Measurements from ENCODE around the gene SYNDIG1.

GRCh38 chr20:24668384-24668702 is 198.9 kb downstream of the SYNDIG1 start:
- no peak for TF ChIP-seq CTCF (conservative IDR thresholded peaks at IDR 0.05; ENCODE audit: low read depth, low read length)
- TF ChIP-seq EZH2 (IDR thresholded peaks at IDR 0.05; ENCODE audit: borderline replicate concordance, low read depth, low read length, poor library complexity, severe bottlenecking), result no peak

All from A673 (cell line).